Thymus (tissue), 11 donors: ENCODE data around the gene KDSR. TPM values are rescaled to one million over a fixed set of nuclear protein-coding genes. Genes with fewer than 3 reads are reported as not detected.

ENCODE experiments used
- DNase-seq, 9 donors: peaks; one replicate each; pipeline ENCODE4 v3.0.0-alpha.2; 2013; ENCODE audit warnings: low spot score in 9 of 9, low read depth in 6 of 9, missing footprints in 1 of 9
- H3K27ac ChIP-seq, 2 donors: one replicate each; pipeline ENCODE4 v1.5.1; 2013; ENCODE audit warnings: control low read depth in 1 of 2, low read depth in 1 of 2, low read length in 1 of 2, mild to moderate bottlenecking in 1 of 2, moderate library complexity in 1 of 2
- H3K27me3 ChIP-seq, 2 donors: one replicate each; pipeline ENCODE4 v1.5.1; 2013; ENCODE audit warnings: low read length in 1 of 2; ENCODE audit not compliant: control insufficient read depth in 2 of 2, insufficient read depth in 1 of 2
- H3K36me3 ChIP-seq, 2 donors: one replicate each; pipeline ENCODE4 v1.5.1; 2013; ENCODE audit warnings: low read length in 1 of 2, mild to moderate bottlenecking in 1 of 2, moderate library complexity in 1 of 2; ENCODE audit not compliant: control insufficient read depth in 2 of 2, insufficient read depth in 2 of 2
- H3K4me1 ChIP-seq, 2 donors: one replicate each; pipeline ENCODE4 v1.5.1; 2013; ENCODE audit warnings: low read length in 2 of 2; ENCODE audit not compliant: control insufficient read depth in 2 of 2, insufficient read depth in 2 of 2
- H3K4me3 ChIP-seq, 2 donors: one replicate each; pipeline ENCODE4 v1.5.1; 2013; ENCODE audit warnings: low read length in 2 of 2, control low read depth in 1 of 2, mild to moderate bottlenecking in 1 of 2
- H3K9me3 ChIP-seq, 2 donors: one replicate each; pipeline ENCODE4 v1.5.1; 2013; ENCODE audit warnings: low read length in 1 of 2, mild to moderate bottlenecking in 1 of 2; ENCODE audit not compliant: control insufficient read depth in 2 of 2, insufficient read depth in 1 of 2
- WGBS: extraction: QIAGEN DNeasy Blood & Tissue Kit; methylation state at CpG from one replicate; pipeline ENCODE4 v1.1.7; 2013; 5-methylcytosine and 5-hydroxymethylcytosine counted together
- polyA plus RNA-seq: library from polyadenylated mRNA; stranded (reverse); fragments of 200-250 nt; gene quantifications from one replicate; pipeline ENCODE4 v1.2.3, GENCODE V29; 2013
- total RNA-seq: library from RNA; stranded (reverse); fragments of 120-200 nt; gene quantifications from one replicate; pipeline ENCODE4 v1.2.4, GENCODE V29; 2013
- donor health status: healthy.

The KDSR gene
- total and polyA plus RNA-seq, 2 donors = 12.2 to 28.0 TPM

DNA sequence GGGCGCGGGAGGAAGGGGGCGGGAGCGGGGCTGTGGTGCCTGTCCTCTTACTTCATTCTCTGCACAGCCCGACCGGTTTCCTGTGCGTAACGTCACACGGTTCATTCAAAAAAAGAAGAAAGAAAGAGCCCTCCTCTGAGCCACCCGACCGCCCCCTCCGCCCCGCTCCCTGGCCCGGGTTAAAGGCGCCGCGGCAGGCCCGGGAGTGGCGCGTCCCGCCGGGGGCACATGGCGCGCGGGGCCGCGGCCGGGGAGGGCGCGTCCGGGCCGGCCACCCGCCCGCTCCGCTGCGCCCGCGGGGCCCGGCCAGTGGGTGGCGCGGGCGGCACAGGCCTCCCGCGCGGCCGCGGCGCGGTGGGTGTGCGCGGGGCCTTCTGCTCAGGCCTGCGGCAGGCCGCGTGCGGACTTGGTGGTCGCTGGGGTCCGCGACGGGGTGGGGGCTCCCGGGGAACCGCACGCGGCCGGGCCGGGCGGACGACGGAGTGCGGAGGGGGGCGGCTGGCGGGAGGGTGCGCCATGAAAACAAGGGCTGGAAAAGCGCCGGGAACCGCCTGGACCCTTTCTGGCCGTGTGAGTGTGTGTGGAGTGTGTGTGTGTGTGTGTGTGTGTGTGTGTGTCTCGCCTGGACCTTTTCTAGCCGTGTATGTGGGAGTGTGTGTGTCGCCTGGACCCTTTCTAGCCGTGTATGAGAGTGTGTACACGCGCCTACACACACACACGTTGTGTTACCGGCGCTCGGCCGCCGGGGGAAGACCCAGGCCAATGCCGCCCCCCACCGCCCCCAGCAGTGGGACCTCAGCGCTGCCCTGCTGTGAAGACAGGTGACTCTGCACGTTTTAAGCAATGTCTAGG is 46.7 kb downstream of the KDSR start:
- H3K27ac ChIP-seq = peak overlapping the region; percentile 28 to 81
- under 1% methylated on average over 92 of the region's 92 CpGs for WGBS
- peak overlapping the region; percentile 57 to 84 for H3K4me3 ChIP-seq
- H3K4me1 ChIP-seq = peaks cover 12 to 25% of the 10 kb centered on the region in 2 donors
- peaks cover 0 to 2% of the 10 kb centered on the region in 2 donors for H3K9me3 ChIP-seq
- H3K27me3 ChIP-seq = peaks cover 0 to 16% of the 10 kb centered on the region in 2 donors
- H3K36me3 ChIP-seq = no peaks in the 10 kb centered on the region
- peak in 7 of 9 donors; percentile 71 to 95 (median 85) for DNase-seq

DNA sequence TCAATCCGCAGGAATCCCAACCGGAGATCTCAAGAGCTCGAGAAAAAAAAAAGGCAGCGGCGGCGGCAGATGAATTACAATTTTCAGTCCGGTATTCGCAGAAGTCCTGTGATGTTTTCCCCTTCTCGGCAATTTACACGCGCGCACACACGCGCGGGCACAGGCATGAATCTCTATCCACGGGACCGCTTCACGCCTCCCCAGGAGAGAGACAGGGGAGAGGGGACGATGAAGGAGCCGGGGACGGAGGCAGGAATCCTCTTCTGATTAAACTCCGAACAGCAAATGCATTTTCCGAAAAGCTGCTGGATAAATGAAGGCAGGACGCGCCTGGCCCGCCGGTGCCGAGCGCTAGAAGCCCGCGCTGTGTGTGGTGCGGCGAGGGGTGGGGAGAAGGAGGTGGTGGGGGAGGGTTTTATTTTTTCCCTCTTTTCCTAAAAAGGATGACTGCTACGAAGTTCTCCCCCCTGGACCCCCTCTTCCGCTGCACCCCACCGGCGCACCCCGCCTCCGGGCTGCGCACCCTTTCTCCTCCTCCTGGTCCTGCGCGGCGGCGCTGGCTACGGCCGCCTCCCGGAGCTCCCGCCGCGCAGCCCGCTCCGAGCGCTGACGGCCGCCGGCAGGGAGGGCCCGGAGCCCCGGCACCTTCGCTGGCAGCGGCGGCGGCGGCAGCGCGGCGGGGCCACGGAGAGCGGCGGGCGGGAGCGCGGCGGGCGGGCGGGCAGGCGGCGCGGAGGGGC is 47.5 kb downstream of the KDSR start, which contains the start of gene BCL2:
TSS of gene BCL2 (minus strand) at position 387 of the 740 bp plus-strand sequence.
- Histone ChIP-seq H3K36me3 (no peaks in the 10 kb centered on the region), H3K27ac (peak within 1 kb of the TSS; percentile 61 to 81), H3K27me3 (peaks cover 0 to 16% of the 10 kb centered on the region in 2 donors), H3K4me3 (peak within 1 kb of the TSS; percentile 78 to 84), H3K4me1 (peaks cover 15 to 25% of the 10 kb centered on the region in 2 donors), H3K9me3 (peaks cover 0 to 2% of the 10 kb centered on the region in 2 donors)
- peak in 4 of 9 donors; percentile 43 to 70 (median 54) for DNase-seq
- WGBS = under 1% methylated on average over 77 of the region's 78 CpGs

DNA sequence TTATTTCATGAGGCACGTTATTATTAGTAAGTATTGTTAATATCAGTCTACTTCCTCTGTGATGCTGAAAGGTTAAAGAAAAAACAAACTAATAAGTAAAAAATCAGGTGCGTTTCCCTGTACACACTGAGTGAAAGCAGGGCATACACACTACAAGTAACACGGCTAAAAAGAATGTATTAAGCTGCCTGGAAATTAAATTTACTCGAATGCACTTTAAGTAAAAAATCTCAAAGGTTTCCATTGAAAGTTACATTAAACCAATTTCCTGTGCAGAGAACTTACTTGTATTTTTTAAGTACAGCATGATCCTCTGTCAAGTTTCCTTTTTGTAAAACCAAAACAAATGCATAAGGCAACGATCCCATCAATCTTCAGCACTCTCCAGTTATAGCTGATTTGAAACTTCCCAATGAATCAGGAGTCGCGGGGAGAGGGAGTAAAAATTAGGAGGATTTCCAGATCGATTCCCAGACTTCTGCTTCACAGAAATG is 48.1 kb downstream of the KDSR start:
- Histone ChIP-seq H3K27me3 (peaks cover 0 to 16% of the 10 kb centered on the region in 2 donors), H3K36me3 (no peaks in the 10 kb centered on the region), H3K4me3 (peak overlapping the region; percentile 78 to 84), H3K9me3 (peaks cover 0 to 2% of the 10 kb centered on the region in 2 donors), H3K4me1 (peaks cover 15 to 25% of the 10 kb centered on the region in 2 donors), H3K27ac (peak overlapping the region; percentile 61 to 81)
- no peak for DNase-seq
- WGBS = under 1% methylated on average over 8 of the region's 8 CpGs

DNA sequence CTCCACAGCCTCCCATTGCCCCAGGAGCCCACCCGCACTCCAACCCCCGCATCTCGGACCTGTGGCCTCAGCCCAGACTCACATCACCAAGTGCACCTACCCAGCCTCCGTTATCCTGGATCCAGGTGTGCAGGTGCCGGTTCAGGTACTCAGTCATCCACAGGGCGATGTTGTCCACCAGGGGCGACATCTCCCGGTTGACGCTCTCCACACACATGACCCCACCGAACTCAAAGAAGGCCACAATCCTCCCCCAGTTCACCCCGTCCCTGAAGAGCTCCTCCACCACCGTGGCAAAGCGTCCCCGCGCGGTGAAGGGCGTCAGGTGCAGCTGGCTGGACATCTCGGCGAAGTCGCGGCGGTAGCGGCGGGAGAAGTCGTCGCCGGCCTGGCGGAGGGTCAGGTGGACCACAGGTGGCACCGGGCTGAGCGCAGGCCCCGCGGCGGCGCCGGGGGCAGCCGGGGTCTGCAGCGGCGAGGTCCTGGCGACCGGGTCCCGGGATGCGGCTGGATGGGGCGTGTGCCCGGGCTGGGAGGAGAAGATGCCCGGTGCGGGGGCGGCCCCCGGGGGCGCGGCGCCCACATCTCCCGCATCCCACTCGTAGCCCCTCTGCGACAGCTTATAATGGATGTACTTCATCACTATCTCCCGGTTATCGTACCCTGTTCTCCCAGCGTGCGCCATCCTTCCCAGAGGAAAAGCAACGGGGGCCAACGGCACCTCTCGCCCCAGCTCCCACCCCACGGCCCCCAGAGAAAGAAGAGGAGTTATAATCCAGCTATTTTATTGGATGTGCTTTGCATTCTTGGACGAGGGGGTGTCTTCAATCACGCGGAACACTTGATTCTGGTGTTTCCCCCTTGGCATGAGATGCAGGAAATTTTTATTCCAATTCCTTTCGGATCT is 48.8 kb downstream of the KDSR start:
- Histone ChIP-seq H3K4me1 (peaks cover 15 to 25% of the 10 kb centered on the region in 2 donors), H3K27me3 (peaks cover 0 to 16% of the 10 kb centered on the region in 2 donors), H3K9me3 (peaks cover 0 to 2% of the 10 kb centered on the region in 2 donors), H3K36me3 (peaks cover 0 to 2% of the 10 kb centered on the region in 2 donors), H3K4me3 (peak overlapping the region; percentile 78 to 84), H3K27ac (peak overlapping the region; percentile 61 to 74)
- peak in 3 of 9 donors; percentile 53 to 75 (median 62) for DNase-seq
- 6% methylated on average over 66 of the region's 66 CpGs for WGBS

DNA sequence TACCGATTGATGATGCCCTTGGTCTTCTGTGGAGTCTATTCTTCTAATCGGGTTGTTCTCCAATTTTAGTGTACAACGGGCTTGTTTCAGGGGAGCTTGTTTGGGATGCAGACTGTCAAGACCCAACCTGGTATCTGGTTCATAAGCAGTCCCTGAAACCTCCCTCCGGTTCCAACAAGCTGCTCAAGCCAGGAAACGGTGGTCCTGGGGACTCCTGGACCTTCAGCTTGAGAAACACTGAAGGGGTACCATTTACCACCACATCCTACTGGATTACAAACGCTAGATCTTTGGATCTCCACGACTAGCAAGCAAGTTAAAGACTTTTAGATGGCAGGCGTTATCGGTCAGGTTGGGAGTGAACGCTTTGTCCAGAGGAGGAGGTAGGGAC is 49.5 kb downstream of the KDSR start:
- peak overlapping the region; percentile 0 to 34 for H3K27ac ChIP-seq
- H3K9me3 ChIP-seq = peaks cover 0 to 2% of the 10 kb centered on the region in 2 donors
- peaks cover 0 to 3% of the 10 kb centered on the region in 2 donors for H3K36me3 ChIP-seq
- DNase-seq = no peak
- peak overlapping the region; percentile 78 to 84 for H3K4me3 ChIP-seq
- 86% methylated on average over 10 of the region's 10 CpGs for WGBS
- peaks cover 0 to 16% of the 10 kb centered on the region in 2 donors for H3K27me3 ChIP-seq
- peaks cover 13 to 21% of the 10 kb centered on the region in 2 donors for H3K4me1 ChIP-seq

DNA sequence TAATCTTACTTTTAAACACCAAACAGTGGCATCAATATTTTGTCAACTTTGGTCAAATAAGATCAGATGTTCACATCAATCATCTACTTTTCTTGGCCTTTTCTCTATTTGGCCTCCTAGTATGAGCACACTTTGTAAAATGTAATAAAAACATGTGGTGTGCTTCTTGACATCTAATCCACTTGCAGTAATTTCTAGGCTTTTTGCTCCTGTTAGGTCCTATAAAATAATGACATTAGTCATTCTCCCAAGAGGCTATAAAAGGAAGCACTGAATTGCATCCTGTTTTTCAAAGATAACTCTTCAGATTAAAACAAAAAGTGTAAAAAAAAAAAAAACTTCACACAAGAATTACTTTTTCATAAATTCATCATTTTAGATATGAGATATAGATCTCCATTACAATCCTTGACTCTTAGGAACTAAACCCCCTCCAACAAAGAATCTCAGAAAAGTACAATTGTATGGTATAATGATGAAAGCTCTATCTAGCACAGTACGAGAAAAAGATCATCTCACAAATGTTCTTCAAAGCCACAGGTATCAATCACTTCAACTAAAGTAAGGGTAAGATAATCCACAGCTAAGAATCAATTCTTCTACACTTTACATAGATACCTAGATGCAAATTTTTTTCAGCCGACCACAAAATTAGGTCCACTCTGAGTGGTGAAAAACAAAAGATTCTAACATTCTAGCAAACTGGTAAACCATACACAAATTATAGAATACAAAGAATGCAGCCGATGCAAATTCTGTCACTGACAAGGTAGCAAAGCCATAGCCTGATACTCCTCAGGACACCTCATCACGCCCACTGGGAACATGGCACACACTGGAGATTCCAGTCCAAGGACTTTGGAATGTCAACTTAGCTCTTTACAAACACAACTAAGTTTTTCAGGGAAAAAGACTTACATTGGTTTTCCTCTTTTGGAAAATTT is 50.1 kb downstream of the KDSR start:
- 64% methylated on average over 4 of the region's 4 CpGs for WGBS
- no peak for DNase-seq
- peaks cover 13 to 21% of the 10 kb centered on the region in 2 donors for H3K4me1 ChIP-seq
- H3K36me3 ChIP-seq = peaks cover 0 to 3% of the 10 kb centered on the region in 2 donors
- H3K4me3 ChIP-seq = peak overlapping the region; percentile 78 to 84
- H3K27me3 ChIP-seq = peaks cover 0 to 16% of the 10 kb centered on the region in 2 donors
- H3K9me3 ChIP-seq = peaks cover 0 to 2% of the 10 kb centered on the region in 2 donors
- peak overlapping the region in 1 of 2 donors; percentile 34 for H3K27ac ChIP-seq

DNA sequence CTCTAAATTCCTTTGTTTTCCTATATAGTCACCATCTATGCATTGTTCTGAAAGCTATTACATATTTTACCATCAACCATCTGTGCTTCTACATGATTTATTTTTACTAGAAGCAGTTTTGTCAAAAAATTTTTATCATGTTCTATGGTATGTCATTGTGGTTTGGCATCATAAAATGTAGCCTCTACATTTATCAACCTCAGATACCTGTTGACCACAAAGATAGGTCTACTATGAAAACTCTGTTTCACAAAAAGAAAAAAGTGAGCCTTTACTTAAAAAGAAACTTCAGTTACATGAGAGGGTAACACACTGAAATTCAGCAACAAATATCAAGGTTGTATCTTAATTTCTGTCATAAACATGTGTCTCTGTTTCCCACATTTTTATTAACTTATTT is 51.1 kb downstream of the KDSR start:
- peaks cover 13 to 19% of the 10 kb centered on the region in 2 donors for H3K4me1 ChIP-seq

More for the DNA sequence above, 51.1 kb downstream of the KDSR start:
- Histone ChIP-seq H3K27ac (no peak overlapping the region), H3K9me3 (peaks cover 0 to 2% of the 10 kb centered on the region in 2 donors), H3K27me3 (peaks cover 0 to 15% of the 10 kb centered on the region in 2 donors), H3K36me3 (peaks cover 0 to 3% of the 10 kb centered on the region in 2 donors), H3K4me3 (no peak overlapping the region)
- DNase-seq = no peak
